Cortex of kidney (tissue), 1 donor: ENCODE data around the gene TUBA1C.

Experiments
- DNase-seq: peaks from one replicate; lab custom pipeline; 2025; lab: John Stamatoyannopoulos, UW

TUBA1C gene

DNA sequence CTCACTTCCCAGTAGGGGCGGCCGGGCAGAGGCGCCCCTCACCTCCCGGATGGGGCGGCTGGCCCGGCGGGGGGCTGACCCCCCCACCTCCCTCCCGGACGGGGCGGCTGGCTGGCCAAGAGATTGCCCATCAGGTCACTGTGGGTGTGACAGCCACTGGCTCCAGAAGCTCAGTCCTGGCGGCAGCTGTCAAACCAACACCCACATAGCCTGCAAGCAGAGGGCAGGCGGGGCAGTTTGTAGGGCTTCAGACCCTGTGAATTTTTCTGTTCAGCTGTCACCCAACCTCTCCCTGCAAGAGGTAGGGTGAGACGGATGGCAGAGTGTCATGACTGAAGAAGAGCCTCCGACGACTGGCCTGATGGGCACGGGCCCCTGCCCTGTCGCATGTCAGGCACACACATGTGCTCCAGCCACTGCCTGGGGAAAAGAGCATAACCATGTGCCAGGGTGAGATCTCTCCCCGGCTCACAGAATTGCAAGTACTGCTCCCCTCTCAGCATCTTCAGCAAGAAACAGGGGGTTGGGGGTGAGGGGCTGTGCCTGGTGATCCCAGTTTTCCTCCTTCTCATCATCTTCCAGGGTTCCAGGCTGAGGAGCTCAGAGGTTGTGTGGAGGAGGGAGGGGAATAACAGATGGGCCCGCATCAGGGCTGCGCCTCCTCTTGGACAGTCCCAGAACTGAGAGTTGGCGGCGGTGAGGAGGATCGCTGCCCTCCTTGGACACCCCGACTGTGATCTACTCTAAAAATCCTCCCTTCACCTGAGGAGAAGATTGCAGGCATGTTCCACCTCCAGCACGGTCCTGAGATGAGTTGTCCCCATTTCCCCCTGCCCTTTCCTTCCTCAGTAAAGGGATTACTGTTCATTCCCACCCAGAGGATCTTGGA, 18.9 kb downstream of the TUBA1C start:
- DNase-seq = no peak

DNA sequence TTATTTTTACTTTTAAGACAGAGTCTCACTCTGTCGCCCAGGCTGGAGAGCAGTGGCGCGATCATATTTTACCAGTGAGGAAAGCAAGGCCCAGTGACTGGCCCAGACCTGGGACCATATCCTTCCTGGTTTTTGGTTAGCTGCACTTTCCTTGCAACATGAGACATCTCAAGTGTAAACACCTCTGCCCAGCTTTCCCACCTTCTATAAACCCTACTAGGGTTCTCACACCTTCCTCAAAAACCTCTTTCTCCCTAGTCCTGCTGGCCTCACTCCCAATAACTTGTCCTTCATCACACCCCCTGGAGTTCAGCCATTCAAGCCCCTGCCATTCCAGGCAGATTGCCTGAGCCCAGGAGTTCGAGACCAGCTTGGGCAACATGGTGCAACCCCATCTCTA, 19.8 kb downstream of the TUBA1C start:
- DNase-seq = no peak

DNA sequence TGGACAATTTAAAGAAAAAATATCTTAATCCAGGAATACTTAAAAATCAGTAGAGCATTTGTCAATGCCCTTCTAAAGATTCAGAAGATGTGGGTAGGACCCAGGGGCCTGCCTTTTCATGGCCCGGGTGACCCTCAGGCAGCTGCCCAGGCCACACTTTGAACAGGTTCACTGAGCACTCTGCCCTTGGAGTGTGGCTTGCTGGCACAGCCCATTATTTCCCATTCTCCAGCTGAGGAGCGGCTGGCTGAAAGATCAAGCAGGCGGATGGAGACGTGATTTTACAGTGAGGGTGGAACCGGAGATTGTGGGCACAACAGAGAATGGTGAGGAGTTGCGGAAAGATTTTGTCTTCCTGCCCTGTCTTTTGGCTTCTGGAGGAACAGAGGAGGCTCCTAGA, 23.0 kb downstream of the TUBA1C start:
- no peak for DNase-seq

DNA sequence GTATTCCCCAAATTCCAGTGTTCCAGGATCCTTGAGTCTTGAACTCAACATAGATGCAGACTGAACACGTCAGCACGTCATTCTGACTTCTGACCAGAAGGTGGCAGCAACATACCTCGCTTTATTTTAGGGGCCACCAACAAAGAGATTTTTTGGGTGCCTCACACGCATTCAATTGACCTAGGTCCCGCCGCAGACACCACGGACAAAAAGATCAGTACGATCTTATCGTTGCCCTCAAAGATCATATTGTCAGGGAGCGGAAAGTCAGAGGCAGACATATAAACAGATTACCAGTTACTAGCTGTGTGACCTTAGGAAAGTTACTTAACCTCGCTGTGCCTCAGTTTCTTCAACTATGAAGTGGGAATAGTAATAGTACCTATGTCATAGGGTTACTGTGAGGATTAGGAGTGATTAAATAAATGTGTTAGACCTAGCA, 23.6 kb downstream of the TUBA1C start:
- DNase-seq = no peak

DNA sequence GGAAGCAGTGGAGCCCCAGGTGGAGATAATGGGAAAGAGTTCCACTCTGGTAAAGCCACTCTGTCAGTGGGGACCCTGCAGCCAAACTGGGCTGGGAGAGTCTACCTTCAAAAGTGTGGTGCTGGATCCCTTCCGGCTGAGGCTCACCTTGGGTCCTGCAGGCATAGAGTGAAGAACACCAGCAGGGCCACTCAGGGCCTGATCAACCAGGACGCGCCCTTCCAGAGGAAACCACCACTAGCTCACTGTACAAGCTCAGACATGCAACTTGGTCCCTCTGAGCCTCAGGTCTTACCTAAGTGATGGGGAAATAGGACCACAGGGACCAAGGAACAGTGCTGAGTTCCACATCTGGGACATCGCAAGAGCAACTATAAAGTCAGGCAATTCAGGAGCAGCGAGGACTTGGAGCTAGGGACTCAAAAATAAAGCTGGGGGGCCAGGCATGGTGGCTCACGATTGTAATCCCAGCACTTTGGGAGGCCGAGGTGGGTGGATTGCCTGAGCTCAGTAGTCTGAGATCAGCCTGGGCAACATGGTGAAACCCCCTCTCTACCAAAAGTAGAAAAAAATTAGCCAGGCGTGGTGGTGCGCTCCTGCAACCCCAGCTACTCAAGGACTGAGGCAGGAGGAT, 24.2 kb downstream of the TUBA1C start:
- DNase-seq = no peak

DNA sequence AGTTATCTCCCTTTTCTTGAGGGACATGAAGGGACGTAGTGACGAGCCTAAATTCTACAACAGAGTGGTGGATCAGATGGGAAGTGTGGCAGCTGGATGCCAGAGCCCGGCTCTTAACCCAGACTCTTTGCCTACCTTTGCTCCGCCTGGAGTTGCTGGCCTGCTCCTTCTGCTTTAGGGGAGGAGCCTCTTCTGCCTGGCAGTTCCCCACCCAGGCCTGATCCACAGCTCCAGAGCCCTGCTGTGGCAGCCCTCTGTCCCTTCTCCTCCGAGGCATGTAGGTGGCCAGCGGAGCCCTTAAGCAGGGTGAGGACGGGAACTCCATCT, 27.8 kb downstream of the TUBA1C start:
- DNase-seq = no peak

DNA sequence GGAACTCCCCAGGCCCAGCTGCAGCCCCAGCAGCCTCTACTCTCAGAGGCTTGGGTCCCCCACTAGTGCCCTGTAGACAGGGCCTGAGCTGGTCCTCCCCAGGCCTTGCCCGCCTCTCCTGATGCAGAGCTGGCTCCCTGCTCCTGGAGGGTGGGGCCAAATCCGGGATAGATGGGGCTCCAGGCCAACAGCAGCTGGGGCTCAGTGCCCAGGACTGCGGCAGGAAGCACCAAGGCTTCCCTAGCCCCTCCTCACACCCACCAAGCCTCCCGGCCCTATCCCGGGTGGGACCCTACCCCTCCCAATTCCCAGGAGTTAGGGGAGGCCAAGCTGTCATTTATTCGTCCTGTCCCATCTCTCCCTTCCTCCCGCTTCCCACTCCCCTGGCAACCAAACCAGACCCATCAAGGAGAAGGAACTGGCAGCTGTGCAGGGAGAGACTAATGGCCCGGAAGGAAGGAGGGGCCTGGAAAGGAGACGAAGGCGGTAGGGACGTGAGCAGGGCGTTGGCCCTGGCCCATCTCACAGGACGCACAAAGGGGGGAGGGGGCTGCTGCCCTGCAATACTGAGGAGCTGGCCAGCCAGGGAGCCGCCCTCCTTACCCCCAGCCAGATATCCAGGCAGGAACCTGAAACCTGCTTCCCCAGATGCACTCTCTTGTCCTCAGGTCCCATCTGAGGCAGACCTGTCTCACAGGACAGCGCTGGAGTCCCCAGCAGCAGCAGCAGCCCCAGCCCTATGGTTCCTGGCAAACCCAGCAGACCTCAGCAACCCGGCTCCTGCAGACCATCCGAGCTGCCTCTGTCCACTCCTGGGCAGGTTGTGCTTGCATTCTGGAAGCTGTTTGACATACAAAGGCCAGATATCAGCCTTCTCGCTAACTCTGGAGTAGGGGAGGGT, 28.4 kb downstream of the TUBA1C start:
- no peak for DNase-seq

DNA sequence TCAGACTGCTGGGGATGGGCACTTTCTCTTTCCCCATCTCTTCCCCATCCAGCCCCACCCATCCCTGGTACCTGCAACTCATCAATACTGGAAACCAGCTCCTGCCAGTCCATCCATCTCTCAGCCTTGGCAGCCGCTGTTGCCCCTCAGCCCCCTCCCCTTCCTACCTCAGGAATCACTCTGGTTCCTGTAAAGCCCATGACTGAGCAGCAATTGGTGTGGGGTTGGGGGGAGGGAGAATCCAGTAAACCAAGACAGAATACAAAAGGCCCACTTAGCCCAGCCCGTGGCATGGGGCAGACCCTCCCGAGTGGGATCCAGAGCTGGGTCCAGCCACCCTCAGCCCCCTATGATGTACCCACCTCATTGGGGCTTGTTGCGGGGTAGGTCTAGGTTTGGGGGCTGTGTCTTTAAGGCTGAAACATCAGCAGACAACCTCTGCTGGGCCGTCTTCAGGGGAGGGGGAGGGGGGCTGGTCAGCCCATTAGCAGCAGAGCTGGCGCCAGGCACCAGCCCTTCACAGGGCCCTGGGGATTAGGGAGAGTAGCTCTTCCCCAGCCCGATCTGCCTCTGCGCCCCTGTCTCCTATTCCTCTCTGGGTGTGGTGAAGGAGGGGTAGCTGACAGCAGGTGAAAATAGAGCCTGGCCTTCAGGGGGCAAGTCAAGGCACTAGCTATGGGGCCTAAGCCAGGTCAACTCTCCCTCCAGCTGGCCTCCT, 29.4 kb downstream of the TUBA1C start:
- no peak for DNase-seq

DNA sequence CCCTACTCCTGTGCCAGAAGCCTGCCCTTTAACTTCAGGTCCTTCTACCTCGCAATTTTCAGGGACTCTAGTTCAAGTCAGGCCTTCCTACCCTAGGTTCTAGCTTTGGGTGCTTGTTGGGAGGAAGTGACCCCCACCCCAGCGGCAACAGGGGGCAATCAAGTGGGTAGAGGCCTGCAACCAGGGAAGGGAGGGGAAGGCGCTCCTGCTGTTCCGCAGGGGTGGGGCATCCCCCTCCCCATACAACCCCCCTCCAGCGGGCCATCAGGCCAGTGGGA, 29.9 kb downstream of the TUBA1C start:
- DNase-seq = no peak

DNA sequence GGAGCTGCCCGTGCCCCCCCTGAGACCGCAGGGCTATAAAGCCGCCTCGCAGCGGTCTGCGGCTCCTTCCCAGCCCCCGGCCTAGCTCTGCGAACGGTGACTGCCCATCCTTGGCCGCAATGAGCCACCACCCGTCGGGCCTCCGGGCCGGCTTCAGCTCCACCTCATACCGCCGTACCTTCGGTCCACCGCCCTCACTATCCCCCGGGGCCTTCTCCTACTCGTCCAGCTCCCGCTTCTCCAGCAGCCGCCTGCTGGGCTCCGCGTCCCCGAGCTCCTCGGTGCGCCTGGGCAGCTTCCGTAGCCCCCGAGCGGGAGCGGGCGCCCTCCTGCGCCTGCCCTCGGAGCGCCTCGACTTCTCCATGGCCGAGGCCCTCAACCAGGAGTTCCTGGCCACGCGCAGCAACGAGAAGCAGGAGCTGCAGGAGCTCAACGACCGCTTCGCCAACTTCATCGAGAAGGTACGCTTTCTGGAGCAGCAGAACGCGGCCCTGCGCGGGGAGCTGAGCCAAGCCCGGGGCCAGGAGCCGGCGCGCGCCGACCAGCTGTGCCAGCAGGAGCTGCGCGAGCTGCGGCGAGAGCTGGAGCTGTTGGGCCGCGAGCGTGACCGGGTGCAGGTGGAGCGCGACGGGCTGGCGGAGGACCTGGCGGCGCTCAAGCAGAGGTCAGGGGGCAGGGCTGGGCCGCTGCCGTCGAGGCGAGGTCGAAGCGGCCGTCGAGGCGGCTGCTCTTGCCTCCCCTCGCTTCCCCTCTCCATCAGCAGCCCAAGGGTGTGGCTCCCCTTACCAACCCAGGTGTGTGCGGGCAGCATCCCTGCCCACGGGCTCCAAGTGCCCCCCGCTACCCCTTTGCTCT, 30.4 kb downstream of the TUBA1C start, which contains the start of gene PRPH:
TSS of gene PRPH (plus strand) at position 66 of the 855 bp plus-strand sequence. CDS start at position 120, 54 bp downstream.
- DNase-seq = no peak

DNA sequence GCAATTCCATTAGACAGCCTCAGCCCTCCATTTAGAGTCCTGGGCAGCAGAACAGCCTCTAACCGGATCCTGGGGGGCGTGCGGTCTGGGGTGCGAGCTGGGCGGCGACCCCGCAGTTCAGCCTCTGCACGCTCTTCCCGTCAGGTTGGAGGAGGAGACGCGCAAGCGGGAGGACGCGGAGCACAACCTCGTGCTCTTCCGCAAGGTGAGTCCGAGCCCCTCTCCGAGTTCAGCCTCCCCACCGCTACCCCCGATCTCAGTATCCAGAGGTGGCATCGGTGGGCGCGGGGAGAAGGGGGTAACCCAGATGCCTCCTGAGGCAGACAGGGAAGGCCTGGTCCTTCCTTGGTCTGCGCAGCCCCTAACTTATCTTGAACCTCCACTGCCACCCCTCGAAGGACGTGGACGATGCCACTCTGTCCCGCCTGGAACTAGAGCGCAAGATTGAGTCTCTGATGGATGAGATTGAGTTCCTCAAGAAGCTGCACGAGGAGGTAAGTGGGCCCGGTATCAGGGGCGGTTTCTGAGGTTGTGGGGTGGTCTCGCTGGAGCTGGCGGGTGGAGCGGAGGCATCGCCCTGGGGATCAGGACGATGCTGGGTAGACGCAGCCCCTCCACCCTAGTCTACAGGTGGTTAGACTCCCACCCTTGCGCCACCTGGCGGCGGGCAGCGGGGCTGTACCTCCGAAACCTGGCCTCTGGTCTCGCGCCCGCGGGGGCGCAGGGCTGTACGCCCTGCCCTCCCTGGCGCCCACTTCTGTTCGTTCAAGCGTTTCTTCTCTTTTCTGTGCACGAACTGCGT, 31.4 kb downstream of the TUBA1C start:
- DNase-seq = no peak

DNA sequence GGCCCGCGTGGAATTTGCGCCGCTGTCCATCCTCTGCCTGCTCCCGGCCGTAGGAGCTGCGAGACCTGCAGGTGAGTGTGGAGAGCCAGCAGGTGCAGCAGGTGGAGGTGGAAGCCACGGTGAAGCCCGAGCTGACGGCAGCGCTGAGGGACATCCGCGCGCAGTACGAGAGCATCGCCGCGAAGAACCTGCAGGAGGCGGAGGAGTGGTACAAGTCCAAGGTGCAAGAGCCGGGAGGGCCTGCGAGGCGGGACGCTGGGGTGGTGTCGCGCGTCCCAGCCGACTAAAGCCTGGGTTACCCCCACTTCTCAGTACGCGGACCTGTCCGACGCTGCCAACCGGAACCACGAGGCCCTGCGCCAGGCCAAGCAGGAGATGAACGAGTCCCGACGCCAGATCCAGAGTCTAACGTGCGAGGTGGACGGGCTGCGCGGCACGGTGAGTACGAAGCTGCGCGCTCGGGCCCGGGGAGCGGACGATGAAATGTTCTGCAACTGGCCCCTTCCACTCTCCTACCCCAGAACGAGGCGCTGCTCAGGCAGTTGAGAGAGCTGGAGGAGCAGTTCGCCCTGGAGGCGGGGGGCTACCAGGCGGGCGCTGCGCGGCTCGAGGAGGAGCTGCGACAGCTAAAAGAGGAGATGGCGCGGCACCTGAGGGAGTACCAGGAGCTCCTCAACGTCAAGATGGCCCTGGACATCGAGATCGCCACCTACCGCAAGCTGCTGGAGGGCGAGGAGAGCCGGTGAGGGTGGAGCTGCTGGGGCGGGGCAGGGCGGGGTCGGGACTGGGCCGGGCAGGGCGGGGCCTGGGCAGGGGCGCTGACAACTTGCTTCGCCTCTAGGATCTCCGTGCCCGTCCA, 32.2 kb downstream of the TUBA1C start:
- DNase-seq = no peak

DNA sequence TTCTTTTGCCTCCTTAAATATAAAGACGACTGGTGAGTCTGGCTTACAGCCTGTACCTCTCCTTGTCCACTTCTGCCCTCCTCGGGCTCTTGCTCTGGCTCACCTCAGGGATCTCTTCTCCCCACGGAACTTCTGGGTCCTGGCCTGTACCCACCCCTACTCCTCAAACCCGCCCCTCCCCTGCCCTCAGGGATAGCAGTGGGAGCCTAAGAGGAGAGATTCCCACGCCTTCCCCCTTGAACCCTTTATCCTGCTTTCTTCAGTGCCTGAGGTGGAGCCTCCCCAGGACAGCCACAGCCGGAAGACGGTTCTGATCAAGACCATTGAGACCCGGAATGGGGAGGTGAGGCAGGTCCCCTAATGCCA, 32.8 kb downstream of the TUBA1C start:
- DNase-seq = no peak

DNA sequence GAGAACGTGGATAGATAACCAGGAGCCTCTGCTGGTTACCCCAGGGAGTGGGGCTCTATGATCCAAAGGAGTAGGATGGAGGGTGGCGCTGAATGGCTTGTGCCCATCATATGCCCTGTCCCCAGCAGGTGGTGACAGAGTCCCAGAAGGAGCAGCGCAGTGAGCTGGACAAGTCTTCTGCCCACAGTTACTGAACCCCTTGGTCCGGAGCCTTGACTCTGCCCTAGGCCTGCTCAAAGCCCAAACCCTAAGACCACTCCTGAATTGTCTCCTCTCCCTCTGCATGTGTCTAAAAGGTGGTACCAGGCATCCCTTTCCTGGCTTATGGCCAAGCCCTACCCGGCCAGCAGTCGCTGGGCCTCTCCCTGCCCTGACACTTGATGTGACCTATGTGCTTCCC, 33.3 kb downstream of the TUBA1C start:
- DNase-seq = no peak

DNA sequence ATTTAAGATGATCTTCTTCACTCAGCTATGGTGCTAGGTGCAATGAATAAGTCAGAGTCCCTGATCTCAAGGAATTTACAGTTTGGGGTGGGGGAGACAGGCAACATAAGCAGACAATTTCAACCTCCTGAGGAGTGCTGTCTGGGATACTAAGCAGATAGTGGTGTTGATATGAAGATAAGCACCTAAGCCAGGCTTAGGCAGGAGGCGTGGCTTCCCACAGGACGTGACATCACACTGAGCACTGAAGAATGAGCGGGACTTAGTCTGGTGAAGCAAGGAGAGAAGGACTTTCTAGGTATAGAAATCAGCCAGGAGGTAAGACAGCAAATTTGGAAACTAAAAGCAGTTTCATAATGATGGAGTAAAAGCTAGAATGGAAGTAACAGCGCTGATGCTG, 36.9 kb downstream of the TUBA1C start:
- DNase-seq = no peak

DNA sequence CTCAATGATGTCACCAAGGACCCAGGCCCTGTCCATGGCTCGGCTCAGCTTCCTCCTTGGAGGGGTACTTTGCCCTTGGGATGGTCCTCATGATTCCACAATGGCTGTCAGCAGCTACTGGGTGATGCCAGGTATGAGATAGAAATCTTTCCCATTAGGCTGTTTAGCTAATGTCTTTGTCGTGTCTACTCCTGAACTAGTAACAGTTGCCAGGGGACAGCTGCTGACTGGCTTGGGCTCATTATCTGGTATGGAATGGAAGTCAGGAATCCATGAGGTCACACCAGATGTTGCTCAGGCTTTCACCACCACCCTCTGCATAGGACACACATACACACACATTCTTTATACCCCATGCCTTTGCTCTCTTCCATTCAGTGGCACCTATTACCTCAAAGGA, 39.3 kb downstream of the TUBA1C start:
- no peak for DNase-seq

DNA sequence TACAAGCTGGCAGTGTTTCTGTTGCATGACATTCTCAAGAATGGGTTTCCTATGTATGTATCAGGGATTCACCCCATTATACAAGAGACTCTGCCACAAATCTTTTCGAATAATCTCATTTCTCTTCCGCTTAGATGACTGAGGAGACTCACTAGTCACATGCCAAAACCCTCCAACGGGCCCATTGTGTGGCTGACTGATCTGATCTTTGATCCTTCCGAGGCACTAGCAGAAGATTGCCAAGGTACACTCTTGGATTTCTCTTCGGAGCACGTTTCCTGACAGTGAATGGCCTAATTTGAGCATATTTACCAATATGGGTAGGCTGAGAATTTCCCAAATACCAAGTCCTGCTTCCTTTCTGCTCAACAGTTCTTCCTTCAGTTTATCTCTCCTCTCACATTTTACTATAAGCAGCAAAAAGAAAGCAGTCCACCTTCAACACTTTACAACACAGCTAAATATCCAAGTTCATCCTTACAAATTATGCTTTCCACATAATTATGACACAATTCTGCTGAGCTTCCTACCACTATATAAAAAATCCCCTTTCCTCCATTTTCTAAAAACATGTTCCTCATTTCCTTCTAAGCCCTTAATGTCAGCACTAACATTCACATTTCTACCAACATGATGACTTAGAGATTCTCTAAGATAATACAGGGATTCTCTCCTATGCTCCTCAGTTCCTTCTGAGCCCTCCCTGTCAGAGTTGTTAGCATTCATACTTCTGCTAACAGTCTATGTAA, 41.1 kb downstream of the TUBA1C start:
- no peak for DNase-seq

DNA sequence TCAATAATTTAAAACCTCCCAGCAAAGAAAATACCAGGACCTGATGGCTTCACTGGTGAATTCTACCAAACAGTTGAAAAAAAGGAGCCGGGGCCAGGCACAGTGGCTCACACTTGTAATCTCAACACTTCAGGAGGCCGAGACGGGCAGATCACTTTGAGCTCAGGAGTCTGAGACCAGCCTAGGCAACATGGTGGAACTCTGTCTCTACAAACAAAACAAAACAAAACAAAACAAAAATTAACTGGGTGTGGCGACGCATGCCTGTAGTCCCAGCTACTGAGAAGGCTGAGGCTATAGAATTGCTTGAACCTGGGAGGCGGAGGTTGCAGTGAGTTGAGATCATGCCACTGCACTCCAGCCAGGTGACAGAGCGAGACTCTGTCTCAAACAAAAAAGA, 44.5 kb downstream of the TUBA1C start:
- no peak for DNase-seq
